ENCODE data around the gene ALPL.

- TF ChIP-seq, protein P1, sequence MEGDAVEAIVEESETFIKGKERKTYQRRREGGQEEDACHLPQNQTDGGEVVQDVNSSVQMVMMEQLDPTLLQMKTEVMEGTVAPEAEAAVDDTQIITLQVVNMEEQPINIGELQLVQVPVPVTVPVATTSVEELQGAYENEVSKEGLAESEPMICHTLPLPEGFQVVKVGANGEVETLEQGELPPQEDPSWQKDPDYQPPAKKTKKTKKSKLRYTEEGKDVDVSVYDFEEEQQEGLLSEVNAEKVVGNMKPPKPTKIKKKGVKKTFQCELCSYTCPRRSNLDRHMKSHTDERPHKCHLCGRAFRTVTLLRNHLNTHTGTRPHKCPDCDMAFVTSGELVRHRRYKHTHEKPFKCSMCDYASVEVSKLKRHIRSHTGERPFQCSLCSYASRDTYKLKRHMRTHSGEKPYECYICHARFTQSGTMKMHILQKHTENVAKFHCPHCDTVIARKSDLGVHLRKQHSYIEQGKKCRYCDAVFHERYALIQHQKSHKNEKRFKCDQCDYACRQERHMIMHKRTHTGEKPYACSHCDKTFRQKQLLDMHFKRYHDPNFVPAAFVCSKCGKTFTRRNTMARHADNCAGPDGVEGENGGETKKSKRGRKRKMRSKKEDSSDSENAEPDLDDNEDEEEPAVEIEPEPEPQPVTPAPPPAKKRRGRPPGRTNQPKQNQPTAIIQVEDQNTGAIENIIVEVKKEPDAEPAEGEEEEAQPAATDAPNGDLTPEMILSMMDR (IDR thresholded peaks at IDR 0.05), result no peak
- TF ChIP-seq EP300 (IDR thresholded peaks at IDR 0.05) (no peak), POLR2AphosphoS5 (IDR thresholded peaks at IDR 0.05) (peak in 1 of 4 donors; percentile 12)
Measured at GRCh38 chr1:21552715-21553114, 43.5 kb downstream of the ALPL start.
